ENCODE measurements around the gene AGAP1. TPM values are rescaled to one million over a fixed set of nuclear protein-coding genes. Genes with fewer than 3 reads are reported as not detected.

AGAP1 gene
- total RNA-seq, 2 experiments from 2014 or later = 1.6 to 2.4 TPM

DNA sequence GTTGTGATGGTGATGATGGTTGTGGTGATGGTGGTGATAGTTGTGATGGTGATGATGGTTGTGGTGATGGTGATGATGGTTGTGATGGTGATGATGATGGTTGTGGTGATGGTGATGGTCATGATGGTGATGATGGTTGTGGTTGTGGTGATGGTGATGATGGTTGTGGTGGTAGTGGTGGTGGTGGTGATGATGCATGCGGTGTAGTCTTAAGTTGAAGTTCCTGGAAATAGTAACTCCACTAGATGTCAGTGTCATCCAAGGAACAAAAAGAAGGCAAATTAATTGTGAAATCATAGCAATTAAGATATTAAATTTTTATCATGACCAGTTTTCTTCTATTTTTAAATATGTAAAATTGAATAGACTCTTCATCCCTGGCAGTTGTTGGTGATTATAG lies 309.2 kb downstream of the AGAP1 start:
- CTCF ChIA-PET = no interaction called here
- POLR2A ChIA-PET = no interaction called here

DNA sequence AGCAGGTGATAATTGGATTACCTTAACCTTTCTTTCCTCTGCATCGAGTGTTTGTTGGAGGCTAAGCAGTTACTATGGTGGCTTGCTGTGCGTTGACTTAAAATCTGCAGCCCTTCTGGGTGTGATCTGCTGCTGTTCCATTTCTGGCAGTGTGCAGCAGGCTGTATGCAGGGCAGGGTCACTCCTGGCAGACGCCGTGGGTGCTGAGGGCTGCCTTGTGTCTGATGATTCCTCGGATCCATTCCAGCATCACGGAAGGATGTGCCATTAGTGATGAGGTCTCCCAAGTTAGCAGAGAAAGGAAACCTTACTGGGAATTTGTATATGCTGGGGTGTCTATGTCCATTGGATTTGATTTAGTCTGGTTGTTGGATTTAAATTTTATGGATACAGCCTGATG lies 310.8 kb downstream of the AGAP1 start:
- CTCF ChIA-PET = no interaction called here
- POLR2A ChIA-PET = no interaction called here

DNA sequence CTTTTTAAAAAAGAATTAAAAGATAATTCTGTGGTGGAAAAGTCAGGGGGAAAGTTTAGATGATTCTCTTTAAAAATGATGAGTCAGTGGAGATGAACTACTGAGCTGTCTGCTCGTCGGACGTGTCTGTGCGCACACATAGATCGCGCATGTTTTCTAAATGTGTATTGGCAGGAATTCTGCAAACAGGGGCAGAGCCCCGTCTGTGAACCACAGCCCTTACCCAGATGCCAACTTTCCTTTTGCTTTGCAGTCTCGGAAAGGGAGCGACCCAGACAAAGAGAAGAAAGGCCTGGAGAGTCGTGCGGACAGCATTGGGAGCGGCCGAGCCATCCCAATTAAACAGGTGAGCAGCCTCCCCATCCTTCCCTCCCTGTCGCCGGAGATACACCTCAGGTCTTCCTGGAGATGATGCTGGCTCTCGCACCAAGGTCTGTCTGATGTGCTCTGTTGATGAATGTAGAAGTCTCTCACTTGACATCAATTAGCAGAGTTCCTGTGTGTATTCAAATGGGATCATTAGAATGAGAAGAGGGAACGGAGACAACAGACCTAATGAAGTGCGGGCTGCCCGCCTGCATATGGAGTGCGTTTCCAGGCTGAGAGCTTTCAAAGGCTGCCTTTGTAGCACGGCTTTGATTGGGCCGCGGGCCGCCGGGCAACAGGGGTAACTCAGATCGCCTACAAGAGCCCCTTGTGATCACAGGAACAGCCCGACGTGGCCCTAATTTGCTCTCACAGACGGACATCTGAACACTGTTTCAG lies 313.3 kb downstream of the AGAP1 start:
- ChIA-PET CTCF (no interaction called here), POLR2A (no interaction called here)

DNA sequence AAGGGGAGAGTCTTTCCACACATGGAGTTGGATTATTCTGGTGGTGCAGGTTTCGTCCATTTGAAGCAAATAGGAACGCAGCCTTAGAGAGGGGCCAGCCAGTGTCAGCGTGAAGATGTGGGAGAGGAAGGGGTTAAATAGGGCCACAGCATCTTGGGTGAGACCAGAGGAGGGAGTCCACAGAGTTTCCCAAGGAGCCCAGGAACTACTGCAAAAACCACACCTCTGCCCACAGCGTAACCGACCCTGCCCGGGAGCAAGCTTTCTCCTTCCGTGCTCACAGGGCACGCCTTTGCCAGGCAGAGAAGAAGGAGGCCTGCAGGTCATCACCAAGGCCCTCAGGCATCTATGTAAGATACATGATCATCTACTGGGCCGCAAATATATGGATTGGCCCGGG lies 314.5 kb downstream of the AGAP1 start:
- CTCF ChIA-PET = no interaction called here

DNA sequence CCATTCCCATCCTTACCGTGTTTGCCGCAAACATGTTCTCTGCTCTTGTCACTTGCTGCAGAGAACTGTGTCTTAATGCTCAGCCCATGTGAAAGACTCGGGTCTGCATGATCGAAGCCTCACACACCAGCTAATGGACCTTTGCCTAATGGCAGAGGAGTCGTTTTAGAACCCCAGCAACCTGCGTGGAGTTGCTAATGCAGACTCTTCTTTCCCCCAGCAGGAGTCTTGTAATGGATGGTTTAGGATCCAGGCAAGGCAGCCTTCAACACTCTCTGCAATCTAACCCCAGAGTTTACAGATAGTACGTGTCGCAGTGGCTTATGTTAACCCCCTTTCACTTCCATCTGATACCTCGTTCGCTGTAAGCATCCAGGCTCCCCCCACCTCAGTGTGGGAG lies 316.4 kb downstream of the AGAP1 start:
- CTCF ChIA-PET = no interaction called here
- POLR2A ChIA-PET = no interaction called here

More for the DNA sequence above, 314.5 kb downstream of the AGAP1 start:
- POLR2A ChIA-PET = no interaction called here

DNA sequence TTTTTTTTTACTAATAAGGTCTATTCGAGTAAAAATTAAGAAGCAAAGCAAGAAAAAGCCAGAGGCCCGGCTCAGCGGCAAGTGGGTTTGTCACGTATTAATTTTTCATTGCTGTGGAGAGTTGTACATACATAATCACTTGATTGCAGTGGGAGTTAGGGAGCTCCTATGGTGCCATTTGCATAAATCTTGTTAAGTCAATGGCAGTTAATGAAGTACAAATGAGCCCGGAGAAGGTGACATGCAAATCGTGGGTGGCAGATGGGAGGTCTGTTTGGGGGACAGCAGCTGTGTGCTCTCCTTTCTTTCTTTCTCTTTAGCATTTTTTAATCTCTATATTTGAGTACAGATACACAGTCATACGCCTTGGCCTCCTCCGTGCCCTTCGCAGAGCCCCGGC lies 317.0 kb downstream of the AGAP1 start:
- ChIA-PET POLR2A (no interaction called here), CTCF (no interaction called here)

DNA sequence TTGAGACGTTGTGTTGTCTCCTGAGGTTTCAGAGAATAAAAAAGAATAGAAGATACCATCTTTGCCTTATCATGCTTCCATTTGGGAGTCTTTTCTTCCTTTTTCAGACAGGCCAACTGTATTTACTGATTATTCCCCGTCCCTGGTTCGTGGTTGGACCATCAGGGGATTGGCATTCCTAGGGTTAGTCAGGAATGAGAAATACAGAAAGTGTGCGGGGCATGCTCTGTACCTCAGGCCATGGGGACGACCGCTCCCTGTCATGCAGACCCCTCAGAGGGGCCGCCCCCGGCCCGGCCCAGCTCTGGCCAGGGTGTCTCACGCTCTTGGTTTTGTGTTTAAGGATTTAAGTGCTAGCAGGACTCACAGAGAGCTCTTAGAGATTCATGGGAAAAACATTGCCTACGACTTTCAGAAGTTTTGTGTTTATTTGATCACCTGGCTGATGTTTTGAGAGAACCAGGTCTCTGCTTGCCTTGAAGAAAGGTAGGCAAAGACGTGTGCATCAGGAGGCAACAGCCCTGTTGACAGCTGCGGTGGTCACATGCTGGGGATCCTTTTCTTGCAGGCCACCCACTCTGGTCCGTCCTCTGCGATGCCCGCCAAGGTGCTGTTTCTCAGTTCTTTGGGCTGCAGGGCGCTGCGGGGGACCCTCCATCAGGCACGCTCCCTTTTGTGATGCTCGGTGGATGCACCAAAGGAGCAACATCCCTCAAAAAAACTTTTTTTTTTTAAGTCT lies 317.8 kb downstream of the AGAP1 start:
- CTCF ChIA-PET = no interaction called here
- POLR2A ChIA-PET = no interaction called here

DNA sequence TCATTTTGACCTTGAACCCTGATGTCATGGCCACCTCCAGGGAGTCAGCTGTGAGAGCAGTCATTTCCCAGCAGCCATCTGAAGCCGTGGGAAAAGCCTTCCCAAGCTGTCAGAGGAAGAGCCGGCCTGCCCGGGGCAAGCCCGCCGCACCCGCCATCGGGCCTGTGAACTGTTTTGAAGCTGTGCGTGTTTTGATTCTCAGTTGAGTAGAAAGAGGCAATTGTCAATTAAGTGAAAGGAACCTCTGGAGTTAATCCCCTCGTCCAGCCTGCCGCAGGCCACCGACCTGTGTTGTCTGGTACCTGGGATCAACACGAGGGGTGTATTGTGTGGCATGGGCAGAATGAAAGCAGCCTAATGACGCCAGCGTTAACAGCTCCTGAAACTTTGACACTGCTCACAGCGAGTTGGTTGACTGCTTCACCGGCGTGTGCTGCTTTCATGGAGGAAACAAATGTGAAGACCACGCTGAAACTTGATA lies 318.4 kb downstream of the AGAP1 start:
- POLR2A ChIA-PET = no interaction called here

DNA sequence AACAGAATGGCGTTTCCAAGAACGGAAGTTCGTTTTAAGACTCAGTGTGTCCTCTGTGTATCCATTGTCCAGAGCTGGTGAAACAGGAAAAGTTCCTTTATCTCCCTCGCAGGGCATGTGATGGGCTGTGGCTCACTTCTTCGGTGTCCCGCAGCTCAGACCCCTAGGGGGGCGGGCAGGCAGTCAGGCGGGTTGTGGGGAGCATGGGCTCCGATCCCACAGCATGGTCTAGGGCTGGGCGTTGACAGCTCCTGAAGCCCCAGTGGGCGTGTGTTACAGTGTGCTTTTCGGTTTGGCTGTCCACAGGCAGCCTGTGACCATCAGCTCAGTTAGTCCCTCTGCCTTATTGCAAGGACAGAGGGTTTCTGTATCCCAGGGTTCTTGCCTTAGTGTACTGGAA lies 319.6 kb downstream of the AGAP1 start:
- ChIA-PET CTCF (no interaction called here), POLR2A (no interaction called here)

More for the DNA sequence above, 318.4 kb downstream of the AGAP1 start:
- CTCF ChIA-PET = no interaction called here

DNA sequence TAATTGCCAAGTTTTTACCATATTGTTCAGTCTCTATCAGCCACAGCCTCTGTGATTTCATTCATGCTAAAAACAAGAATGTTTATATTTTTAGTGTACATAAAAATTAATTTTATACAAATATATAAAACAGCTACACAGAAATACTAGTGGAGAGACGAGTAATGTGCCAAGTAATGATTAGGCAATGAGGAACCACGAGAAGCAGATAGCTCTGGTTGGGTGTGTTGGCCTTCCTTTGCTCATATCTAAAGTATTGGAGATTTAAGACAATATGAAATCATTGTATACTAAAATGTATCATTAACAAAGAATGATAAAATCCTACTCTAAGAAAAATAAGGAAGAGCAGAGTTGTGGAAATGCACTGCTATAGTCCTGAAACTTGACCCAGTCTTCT lies 326.7 kb downstream of the AGAP1 start:
- ChIA-PET CTCF (no interaction called here), POLR2A (no interaction called here)

DNA sequence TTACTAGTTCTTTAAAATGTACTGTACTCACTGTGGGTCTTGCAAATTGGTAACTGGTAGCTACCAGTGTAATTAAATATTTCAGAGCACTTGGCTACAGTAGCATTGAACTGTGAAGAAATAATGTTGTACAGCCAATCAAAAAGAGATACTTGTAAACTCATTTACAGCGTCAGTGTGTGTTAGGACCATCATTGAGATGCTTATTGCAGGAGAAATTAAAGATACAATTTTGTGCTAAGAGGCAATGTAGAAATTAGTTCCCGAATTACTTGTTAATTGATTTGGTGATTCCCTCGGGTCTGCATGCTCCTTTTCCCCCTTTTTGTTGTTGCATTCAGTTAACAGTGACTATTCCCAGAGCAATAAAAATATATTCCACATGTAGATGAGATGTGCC lies 330.5 kb downstream of the AGAP1 start:
- ChIA-PET CTCF (interaction anchor here (1.2 kb wide), 1 partner anchor 370 kb away, joined by 3 read pairs; no protein-coding TSS in a partner anchor), POLR2A (no interaction called here)

DNA sequence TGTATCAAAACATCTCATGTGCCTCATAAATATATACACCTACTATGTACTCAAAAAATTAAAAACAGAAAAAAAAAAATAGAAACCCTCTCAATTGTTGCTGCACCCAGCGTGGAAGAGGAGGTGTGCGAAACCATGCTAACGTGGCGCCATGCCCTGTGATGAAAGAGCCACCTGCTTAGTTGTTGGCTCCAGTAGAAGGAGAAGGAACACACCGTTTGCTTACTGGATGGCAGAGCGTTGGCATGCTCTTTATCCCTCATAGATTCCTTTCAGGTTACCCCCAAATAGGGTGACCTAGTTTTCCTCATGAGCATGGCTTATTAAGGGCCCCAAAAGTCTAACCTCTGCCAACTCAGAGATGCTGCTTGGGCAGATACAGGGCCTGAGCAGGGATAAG lies 332.1 kb downstream of the AGAP1 start:
- ChIA-PET CTCF (no interaction called here), POLR2A (no interaction called here)

DNA sequence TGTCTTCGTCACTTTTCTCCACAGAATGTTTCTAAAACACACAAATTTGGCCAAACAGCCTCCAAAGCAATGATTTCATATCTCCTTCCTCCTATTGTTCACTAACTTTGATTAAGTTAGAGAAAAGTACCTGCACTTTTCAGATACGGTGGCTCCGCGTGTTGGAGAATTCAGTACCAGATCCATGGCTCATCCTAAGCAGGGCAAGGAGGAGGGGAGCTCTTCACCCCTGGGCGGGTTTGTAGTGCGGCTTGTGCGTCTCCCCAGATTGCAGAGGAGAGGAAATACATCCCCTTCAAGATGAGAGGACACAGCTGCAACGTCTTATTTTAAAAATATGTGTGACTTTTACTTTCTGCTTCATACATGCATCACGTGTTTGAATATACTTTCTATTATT lies 333.0 kb downstream of the AGAP1 start:
- ChIA-PET CTCF (no interaction called here), POLR2A (no interaction called here)

DNA sequence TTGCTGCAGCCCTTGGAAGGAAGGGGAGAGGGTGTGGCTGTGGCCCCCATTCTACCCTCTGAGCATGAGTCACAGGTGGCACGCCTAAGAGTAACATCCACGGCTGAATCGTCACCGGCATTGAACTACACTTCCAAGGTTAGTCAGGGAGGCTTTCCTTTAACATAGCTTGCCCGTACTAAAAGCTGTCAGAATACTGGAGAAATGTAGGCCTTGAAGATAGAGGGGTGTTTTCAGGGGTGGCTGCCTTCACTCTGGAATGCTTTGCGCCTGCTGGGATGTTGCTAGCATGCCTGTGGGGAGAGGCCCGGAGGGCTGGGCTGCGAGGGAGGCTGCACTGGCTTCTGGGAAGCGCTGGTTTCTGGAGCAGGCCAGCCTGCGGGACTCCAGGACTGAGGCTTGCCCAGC lies 333.7 kb downstream of the AGAP1 start:
- POLR2A ChIA-PET = no interaction called here
- CTCF ChIA-PET = no interaction called here

DNA sequence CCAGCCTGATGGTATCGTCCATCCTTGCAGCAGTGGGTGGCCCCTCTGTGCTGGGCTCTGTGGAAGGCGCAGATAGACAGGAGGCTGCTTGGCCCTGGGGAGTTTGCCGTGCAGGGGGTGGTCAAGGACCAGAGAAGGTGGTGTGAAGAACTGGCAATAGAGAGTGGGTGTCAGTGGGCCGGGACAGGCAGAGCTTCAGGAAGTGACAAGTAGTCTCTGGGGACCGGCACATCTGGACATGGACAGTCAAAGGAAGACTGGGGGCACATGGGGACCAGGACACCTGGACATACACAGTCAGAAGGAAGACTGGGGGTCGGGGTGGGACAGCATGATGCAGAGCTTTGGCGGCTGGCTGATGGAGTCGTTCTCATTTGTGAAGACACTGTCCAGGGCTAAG lies 335.9 kb downstream of the AGAP1 start:
- ChIA-PET CTCF (no interaction called here), POLR2A (no interaction called here)

DNA sequence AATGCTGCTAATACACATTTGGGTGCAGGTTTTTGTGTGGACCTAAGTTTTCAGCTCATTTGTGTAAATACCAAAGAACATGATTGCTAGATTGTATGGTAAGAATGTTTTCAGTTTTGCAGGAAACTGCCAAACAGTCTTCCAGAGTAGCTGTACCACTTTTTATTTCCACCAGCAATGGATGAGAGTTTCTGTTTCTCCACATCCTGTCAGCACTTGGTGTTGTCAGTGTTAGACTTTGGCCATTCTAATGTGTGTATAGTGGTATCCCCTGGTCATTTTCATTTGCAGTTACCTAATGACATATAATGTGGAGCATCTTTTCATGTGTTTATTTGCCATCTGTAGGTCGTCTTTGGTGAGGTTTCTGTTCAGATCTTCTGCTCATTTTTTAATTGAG lies 337.9 kb downstream of the AGAP1 start:
- POLR2A ChIA-PET = no interaction called here
- CTCF ChIA-PET = no interaction called here

DNA sequence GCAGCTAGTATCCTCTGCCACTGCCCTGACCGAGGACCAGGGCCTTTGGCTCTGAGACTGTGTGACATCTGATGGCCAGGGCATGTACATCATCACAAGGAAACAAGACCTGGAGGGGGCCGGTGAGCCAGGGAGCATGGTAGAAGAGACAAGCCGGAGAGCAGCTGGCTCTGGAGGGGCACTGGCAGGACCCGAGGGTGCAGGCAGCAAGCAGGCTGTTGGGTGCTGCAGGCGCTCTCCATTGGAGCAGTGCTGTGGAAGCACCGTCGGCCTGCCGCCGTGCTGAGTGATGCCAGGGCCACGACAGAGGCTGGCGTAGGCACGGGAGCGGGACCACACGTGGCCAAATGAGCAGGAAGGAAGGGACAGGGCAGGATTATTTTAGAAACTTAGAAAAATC lies 339.1 kb downstream of the AGAP1 start:
- ChIA-PET CTCF (no interaction called here), POLR2A (no interaction called here)

DNA sequence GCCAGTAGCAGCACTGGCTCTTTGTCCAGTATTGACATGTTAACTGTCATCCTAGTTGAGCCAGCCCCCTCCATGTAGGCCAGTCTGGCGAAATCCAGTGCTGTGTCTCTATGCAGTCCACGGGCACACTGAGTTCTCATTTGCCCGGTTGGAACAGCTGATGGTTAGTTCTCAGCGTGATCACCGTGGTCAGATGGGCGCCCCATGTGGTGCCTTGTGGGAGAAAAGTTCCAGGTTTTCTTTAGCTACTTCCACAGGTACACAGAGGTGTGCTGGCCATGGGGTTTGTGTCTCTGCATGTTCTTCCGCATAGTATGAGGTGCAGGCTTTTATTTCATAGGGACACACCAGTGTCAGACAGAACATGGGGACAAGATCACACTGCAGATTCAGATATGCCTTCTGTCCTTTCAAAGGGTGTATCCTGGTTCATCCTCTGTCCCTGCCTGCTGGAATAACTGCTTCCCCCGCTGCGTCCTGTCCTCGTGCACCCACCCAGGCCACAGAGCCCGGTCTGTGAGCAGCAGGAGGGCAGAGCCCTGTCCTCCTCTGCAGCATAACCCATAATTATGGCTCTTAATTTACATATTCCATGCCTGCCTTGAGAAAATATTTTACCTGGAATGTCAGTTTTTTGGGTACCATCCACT lies 340.3 kb downstream of the AGAP1 start:
- ChIA-PET POLR2A (no interaction called here), CTCF (no interaction called here)

DNA sequence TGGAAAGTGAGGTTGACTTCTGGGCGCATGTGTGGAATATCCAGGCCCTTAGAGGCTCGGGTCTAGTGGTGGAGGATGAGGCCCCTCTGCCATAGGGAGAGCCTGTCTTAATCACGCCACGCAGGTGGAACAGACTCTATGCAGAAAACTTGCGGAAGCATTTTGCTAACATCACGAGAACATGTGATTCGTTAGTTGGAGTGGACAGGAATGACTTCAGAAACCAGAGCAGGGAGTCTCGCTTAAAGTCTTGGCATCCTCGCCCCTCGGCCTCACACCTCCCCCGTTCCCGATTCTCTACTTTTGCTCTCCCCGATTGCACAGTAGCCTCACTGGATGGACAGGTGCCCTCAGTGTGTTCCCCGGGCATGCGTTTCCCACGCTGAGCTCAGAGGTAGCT lies 340.9 kb downstream of the AGAP1 start:
- POLR2A ChIA-PET = no interaction called here
- CTCF ChIA-PET = no interaction called here

DNA sequence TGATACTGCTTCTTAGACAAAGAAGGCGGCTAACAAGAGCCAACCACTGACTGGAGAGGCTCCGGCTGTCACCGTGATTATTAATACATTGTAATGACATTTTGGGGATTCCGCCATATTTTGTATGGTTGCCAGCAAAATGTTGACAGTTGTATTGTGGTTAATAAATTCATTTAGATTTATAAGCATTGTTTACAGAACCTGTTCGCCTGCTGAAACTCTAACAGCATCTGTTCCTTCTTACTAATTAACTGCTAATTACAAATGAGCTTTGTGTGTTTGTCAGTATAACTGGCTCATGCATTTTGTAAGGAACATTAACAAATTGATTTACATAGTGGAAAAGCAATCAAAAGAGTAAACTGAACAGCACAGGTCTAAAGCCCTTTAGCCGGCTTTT lies 342.0 kb downstream of the AGAP1 start:
- POLR2A ChIA-PET = no interaction called here
- CTCF ChIA-PET = no interaction called here

DNA sequence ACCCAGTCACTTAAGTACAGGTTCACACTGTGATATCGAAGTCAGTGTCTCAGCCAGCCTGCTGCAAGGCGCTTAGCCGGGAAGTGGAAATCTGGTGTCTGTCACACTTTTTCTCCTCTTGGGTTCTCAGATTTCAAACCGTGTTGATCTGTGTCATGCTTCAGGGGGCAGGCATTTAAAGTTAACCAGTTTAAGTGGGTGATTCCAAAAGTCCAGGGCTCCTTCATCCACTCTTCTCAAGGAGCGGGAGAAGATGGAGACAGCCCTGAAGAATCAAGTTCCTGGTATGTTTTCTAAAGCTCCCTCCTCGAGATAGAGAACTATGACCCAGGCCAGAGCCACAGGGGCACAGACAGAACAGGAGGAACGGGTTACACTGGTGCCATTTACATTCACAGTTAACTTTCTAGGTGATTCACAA lies 342.7 kb downstream of the AGAP1 start:
- CTCF ChIA-PET = no interaction called here

More for the DNA sequence above, 342.7 kb downstream of the AGAP1 start:
- POLR2A ChIA-PET = no interaction called here
